ENCODE results near the gene ELOF1. TPM values are rescaled to one million over a fixed set of nuclear protein-coding genes. Genes with fewer than 3 reads are reported as not detected.

ELOF1 gene
- total and polyA plus RNA-seq, 2 of the 13 experiments (the other 11 are each of a cell fraction or from before 2014, with no cell fraction given), result 14.5 to 43.2 TPM

DNA sequence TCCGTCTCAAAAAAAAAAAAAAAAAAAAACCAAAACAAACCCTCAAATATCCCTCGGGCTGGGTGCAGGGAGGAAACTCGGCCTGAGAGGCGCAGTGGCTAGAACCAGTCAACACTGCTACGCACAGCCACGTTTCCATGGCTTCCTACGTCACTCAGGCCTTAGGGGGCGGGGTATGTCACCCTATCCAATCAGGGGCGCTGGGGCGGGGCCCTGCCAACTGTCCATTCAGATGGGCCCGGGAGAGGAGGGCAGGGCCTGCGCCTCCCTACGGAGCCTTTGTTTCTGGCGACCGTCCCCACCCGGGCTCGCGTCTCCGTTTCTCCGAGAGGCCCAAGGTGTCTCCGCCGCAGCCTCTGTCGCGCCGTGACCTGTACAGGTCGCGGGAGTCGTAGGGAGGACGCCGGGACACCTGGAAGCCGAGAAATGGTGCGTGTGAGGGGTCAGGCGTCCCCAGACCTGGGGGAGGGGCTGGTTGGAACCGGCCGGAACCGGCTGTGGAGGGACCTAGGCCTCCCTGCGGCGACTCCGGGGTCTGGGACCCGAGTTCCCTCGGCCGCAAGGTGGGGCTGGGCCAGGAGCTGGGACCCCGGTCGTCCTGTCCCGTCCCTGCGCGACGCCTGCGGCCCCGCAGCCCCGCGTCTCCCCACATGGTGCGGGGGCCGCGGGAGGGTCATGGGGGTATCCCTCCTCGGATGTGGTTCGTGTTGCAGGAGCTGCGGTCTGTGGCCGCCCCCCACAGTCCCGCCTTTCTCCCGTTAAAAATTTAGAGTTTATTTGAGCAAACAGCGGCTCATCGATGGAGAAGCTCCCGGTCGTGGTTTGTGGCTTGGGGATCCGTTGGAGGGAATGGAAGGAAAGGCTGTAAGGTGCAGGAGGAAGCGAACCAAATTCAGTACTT, 38.4 kb upstream of the ELOF1 start, which contains the start of gene ZNF627 (continued):
- TF ChIP-seq ZNF558 (CRISPR knock-in tag; IDR thresholded peaks at IDR 0.05; ENCODE audit: borderline replicate concordance) (no peak; the same call in 1 of the 2 replicates), ZSCAN25 (CRISPR knock-in tag; IDR thresholded peaks at IDR 0.05) (peak; percentile 7; the same call in 1 of the 2 replicates), ZNF75D (CRISPR knock-in tag; IDR thresholded peaks at IDR 0.05; ENCODE audit: borderline replicate concordance) (no peak), ZNF138 (CRISPR knock-in tag; IDR thresholded peaks at IDR 0.05; ENCODE audit: low read depth) (peak; percentile 94; the same call in 1 of the 2 replicates), IRF2 (CRISPR knock-in tag; IDR thresholded peaks at IDR 0.05) (no peak), PLRG1 (conservative IDR thresholded peaks at IDR 0.05) (no peak), HOXA7 (CRISPR knock-in tag; IDR thresholded peaks at IDR 0.05) (no peak), ONECUT2 (CRISPR knock-in tag; IDR thresholded peaks at IDR 0.05) (no peak), MZF1 (CRISPR knock-in tag; IDR thresholded peaks at IDR 0.05; ENCODE audit: borderline replicate concordance) (no peak), ZNF260 (CRISPR knock-in tag; IDR thresholded peaks at IDR 0.05; ENCODE audit: borderline replicate concordance, low read depth) (peak; percentile 88; the same call in 1 of the 2 replicates), MEIS2 (CRISPR knock-in tag; IDR thresholded peaks at IDR 0.05) (no peak), RARA (CRISPR knock-in tag; IDR thresholded peaks at IDR 0.05) (no peak; the same call in 1 of the 2 replicates), SUZ12 (IDR thresholded peaks at IDR 0.05; ENCODE audit: low read depth, low read length) (no peak)
- TF ChIP-seq, protein P1, sequence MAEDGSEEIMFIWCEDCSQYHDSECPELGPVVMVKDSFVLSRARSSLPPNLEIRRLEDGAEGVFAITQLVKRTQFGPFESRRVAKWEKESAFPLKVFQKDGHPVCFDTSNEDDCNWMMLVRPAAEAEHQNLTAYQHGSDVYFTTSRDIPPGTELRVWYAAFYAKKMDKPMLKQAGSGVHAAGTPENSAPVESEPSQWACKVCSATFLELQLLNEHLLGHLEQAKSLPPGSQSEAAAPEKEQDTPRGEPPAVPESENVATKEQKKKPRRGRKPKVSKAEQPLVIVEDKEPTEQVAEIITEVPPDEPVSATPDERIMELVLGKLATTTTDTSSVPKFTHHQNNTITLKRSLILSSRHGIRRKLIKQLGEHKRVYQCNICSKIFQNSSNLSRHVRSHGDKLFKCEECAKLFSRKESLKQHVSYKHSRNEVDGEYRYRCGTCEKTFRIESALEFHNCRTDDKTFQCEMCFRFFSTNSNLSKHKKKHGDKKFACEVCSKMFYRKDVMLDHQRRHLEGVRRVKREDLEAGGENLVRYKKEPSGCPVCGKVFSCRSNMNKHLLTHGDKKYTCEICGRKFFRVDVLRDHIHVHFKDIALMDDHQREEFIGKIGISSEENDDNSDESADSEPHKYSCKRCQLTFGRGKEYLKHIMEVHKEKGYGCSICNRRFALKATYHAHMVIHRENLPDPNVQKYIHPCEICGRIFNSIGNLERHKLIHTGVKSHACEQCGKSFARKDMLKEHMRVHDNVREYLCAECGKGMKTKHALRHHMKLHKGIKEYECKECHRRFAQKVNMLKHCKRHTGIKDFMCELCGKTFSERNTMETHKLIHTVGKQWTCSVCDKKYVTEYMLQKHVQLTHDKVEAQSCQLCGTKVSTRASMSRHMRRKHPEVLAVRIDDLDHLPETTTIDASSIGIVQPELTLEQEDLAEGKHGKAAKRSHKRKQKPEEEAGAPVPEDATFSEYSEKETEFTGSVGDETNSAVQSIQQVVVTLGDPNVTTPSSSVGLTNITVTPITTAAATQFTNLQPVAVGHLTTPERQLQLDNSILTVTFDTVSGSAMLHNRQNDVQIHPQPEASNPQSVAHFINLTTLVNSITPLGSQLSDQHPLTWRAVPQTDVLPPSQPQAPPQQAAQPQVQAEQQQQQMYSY (CRISPR knock-in tag; IDR thresholded peaks at IDR 0.05), result peak; percentile 65; the same call in 1 of the 2 replicates
- TF ChIP-seq, protein P2, sequence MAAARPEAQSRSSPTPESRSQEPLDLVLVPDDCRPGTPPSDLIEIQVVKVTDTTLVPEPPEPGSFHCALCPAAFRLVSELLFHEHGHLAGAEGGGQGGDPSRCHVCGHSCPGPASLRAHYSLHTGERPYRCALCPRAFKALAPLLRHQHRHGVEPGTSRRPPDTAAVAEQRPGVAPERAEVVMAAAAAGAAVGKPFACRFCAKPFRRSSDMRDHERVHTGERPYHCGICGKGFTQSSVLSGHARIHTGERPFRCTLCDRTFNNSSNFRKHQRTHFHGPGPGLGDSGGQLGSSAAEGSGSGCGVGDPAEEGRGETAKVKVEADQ (CRISPR knock-in tag; IDR thresholded peaks at IDR 0.05; ENCODE audit: borderline replicate concordance), result peak; percentile 74; the same call in 1 of the 2 replicates
- TF ChIP-seq, protein P3, sequence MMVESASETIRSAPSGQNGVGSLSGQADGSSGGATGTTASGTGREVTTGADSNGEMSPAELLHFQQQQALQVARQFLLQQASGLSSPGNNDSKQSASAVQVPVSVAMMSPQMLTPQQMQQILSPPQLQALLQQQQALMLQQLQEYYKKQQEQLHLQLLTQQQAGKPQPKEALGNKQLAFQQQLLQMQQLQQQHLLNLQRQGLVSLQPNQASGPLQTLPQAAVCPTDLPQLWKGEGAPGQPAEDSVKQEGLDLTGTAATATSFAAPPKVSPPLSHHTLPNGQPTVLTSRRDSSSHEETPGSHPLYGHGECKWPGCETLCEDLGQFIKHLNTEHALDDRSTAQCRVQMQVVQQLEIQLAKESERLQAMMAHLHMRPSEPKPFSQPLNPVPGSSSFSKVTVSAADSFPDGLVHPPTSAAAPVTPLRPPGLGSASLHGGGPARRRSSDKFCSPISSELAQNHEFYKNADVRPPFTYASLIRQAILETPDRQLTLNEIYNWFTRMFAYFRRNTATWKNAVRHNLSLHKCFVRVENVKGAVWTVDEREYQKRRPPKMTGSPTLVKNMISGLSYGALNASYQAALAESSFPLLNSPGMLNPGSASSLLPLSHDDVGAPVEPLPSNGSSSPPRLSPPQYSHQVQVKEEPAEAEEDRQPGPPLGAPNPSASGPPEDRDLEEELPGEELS (CRISPR knock-in tag; IDR thresholded peaks at IDR 0.05), result 0 out of 2 replicates have a peak, but pooled peaks have one; percentile 16
- TF ChIP-seq, protein P4, sequence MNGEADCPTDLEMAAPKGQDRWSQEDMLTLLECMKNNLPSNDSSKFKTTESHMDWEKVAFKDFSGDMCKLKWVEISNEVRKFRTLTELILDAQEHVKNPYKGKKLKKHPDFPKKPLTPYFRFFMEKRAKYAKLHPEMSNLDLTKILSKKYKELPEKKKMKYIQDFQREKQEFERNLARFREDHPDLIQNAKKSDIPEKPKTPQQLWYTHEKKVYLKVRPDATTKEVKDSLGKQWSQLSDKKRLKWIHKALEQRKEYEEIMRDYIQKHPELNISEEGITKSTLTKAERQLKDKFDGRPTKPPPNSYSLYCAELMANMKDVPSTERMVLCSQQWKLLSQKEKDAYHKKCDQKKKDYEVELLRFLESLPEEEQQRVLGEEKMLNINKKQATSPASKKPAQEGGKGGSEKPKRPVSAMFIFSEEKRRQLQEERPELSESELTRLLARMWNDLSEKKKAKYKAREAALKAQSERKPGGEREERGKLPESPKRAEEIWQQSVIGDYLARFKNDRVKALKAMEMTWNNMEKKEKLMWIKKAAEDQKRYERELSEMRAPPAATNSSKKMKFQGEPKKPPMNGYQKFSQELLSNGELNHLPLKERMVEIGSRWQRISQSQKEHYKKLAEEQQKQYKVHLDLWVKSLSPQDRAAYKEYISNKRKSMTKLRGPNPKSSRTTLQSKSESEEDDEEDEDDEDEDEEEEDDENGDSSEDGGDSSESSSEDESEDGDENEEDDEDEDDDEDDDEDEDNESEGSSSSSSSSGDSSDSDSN (CRISPR knock-in tag; IDR thresholded peaks at IDR 0.05), result peak; percentile 96
- TF ChIP-seq, protein P5, sequence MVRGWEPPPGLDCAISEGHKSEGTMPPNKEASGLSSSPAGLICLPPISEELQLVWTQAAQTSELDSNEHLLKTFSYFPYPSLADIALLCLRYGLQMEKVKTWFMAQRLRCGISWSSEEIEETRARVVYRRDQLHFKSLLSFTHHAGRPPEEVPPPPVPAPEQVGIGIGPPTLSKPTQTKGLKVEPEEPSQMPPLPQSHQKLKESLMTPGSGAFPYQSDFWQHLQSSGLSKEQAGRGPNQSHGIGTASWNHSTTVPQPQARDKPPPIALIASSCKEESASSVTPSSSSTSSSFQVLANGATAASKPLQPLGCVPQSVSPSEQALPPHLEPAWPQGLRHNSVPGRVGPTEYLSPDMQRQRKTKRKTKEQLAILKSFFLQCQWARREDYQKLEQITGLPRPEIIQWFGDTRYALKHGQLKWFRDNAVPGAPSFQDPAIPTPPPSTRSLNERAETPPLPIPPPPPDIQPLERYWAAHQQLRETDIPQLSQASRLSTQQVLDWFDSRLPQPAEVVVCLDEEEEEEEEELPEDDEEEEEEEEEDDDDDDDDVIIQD (CRISPR knock-in tag; IDR thresholded peaks at IDR 0.05; ENCODE audit: low read depth), result 0 out of 2 replicates have a peak, but pooled peaks have one; percentile 20
